ENCODE results near the gene PLXNB1. TPM values are rescaled to one million over a fixed set of nuclear protein-coding genes. Genes with fewer than 3 reads are reported as not detected.
A peak's percentile ranks its signal among the peaks of the same experiment; 100 is the strongest.

The PLXNB1 gene
- total and polyA plus RNA-seq, 2 of the 13 experiments (the other 11 are each of a cell fraction or from before 2014, with no cell fraction given): 86.0 to 143 TPM

- no peak for TF ChIP-seq CAMTA2 (CRISPR knock-in tag; IDR thresholded peaks at IDR 0.05; ENCODE audit: borderline replicate concordance)
- 0 out of 2 replicates have a peak, but pooled peaks have one; percentile 58 for TF ChIP-seq ZSCAN29 (CRISPR knock-in tag; conservative IDR thresholded peaks at IDR 0.05)
- TF ChIP-seq ZFAT (CRISPR knock-in tag; conservative IDR thresholded peaks at IDR 0.05): no peak
- TF ChIP-seq ZMYM3 (CRISPR knock-in tag; IDR thresholded peaks at IDR 0.05): peak; percentile 82
- TF ChIP-seq RARA (CRISPR knock-in tag; IDR thresholded peaks at IDR 0.05): peak; percentile 85
- no peak for TF ChIP-seq SOX6 (IDR thresholded peaks at IDR 0.05)
- peak; percentile 94 for TF ChIP-seq SOX6 (CRISPR knock-in tag; IDR thresholded peaks at IDR 0.05)
- peak; percentile 29; the same call in 1 of the 2 replicates for TF ChIP-seq MXD4 (CRISPR knock-in tag; IDR thresholded peaks at IDR 0.05)
- TF ChIP-seq ZNF766 (CRISPR knock-in tag; IDR thresholded peaks at IDR 0.05; ENCODE audit: borderline replicate concordance): 0 out of 2 replicates have a peak, but pooled peaks have one; percentile 51
- no peak for TF ChIP-seq ZNF703 (CRISPR knock-in tag; IDR thresholded peaks at IDR 0.05; ENCODE audit: borderline replicate concordance)
- TF ChIP-seq, protein P1, sequence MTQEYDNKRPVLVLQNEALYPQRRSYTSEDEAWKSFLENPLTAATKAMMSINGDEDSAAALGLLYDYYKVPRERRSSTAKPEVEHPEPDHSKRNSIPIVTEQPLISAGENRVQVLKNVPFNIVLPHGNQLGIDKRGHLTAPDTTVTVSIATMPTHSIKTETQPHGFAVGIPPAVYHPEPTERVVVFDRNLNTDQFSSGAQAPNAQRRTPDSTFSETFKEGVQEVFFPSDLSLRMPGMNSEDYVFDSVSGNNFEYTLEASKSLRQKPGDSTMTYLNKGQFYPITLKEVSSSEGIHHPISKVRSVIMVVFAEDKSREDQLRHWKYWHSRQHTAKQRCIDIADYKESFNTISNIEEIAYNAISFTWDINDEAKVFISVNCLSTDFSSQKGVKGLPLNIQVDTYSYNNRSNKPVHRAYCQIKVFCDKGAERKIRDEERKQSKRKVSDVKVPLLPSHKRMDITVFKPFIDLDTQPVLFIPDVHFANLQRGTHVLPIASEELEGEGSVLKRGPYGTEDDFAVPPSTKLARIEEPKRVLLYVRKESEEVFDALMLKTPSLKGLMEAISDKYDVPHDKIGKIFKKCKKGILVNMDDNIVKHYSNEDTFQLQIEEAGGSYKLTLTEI (CRISPR knock-in tag; conservative IDR thresholded peaks at IDR 0.05): no peak
- TF ChIP-seq PAF1 (CRISPR knock-in tag; IDR thresholded peaks at IDR 0.05): no peak
- peak; percentile 84 for TF ChIP-seq RERE (CRISPR knock-in tag; IDR thresholded peaks at IDR 0.05; ENCODE audit: low read depth)
- peak; percentile 95; the same call in 1 of the 2 replicates for TF ChIP-seq ZNF337 (CRISPR knock-in tag; IDR thresholded peaks at IDR 0.05; ENCODE audit: borderline replicate concordance, low read depth)
These were observed at the start of gene PLXNB1 (continued) for GRCh38 chr3:48429960-48430707.

Measured in HepG2 (cell line).